ENCODE data around the gene TFPT.

DNA sequence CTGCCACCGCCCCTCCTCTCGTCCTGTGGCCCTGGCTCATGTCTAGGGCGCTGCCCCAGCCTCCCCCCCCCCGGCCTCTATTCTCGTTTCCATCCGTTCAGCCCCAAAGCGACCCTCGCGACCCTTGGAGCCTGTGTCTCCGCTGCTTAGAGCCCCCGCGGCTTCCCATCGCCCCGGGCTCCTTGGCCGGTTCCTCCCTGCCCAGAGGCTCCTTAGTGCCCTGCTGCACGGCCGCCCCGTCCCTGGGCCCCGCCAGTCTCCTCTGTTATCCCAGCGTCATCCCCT lies 12.9 kb upstream of the TFPT start:
- TF ChIP-seq, protein P1, sequence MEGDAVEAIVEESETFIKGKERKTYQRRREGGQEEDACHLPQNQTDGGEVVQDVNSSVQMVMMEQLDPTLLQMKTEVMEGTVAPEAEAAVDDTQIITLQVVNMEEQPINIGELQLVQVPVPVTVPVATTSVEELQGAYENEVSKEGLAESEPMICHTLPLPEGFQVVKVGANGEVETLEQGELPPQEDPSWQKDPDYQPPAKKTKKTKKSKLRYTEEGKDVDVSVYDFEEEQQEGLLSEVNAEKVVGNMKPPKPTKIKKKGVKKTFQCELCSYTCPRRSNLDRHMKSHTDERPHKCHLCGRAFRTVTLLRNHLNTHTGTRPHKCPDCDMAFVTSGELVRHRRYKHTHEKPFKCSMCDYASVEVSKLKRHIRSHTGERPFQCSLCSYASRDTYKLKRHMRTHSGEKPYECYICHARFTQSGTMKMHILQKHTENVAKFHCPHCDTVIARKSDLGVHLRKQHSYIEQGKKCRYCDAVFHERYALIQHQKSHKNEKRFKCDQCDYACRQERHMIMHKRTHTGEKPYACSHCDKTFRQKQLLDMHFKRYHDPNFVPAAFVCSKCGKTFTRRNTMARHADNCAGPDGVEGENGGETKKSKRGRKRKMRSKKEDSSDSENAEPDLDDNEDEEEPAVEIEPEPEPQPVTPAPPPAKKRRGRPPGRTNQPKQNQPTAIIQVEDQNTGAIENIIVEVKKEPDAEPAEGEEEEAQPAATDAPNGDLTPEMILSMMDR (IDR thresholded peaks at IDR 0.05), result no peak
- no peak for TF ChIP-seq ZFX (IDR thresholded peaks at IDR 0.05; ENCODE audit: borderline replicate concordance)
